ENCODE data around the gene DPM1. TPM values are rescaled to one million over a fixed set of nuclear protein-coding genes. Genes with fewer than 3 reads are reported as not detected.

The DPM1 gene
- total RNA-seq, 1 experiment from 2014 or later = 65.5 TPM

DNA sequence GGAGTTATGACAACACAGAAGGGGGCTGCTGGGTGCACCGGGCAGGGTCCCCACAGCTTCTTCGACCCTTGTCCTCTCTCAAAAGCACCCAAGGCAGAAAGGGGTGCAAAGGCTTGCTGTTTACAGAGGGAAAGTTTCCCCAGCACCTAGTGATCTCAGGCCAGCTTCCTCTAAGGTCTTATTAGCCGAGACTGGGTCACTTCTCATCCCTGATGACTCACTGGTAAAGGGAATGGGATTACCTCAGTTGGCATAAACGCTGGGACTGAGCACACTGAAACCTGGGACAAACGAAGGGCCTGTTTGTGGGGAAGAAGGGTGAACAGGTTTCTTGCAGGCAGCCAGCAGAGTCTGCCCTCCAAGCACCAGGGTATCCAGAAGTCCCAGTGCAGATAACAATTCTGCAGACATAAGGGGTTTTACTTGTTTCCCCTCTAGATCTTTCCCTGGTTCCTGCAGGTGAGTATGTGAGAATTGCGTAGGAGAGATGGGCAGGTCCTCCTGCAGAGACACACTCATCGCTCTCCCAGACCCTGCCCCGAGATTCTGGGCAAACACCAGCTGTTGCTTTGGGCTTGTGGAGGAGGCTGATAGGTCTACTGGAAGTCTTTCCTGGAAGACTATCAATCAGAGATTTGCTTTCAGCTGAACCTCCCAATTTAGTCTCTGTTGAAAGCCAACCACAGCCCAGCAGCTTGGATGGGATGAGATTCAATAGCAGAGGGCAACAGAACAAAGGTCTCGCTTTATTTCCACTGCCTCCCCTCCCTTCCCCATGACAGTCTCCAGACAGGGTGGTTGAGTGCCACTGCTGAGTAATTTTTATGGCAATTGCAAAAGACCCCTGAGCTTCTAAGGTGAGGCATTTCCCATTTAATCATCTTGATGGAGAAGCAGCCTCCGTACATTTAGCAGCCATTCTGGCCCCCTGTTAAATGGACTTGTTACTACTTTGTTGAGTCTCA is 38.9 kb upstream of the DPM1 start:
- H3K27ac ChIP-seq (ENCODE audit: low read depth, low read length) = no peak overlapping the region
- no peak overlapping the region for H3K4me2 ChIP-seq (ENCODE audit: low read length)
- BruUV-seq (replicated peaks) = no TSS peak
- H4K20me1 ChIP-seq (ENCODE audit: insufficient read depth) = no peaks in the 10 kb centered on the region
- ChIA-PET RAD21 (ENCODE audit: low non-redundant PET in 1 of 2, low total read pairs in 2 of 2, uncharacterized antibody in 2 of 2, unreplicated experiment in 2 of 2) (no interaction called here), CTCF (interaction anchor here (0.7 to 1.6 kb wide), 5 partner anchors 10 to 310 kb away, joined by 3 to 9 read pairs (median 4); no protein-coding TSS in a partner anchor), POLR2A (no interaction called here)
- intact Hi-C loops (cut with micrococcal nuclease) = no loop called here
- H3K4me3 ChIP-seq (replicated peaks in 1 of 2; ENCODE audit: low read depth in 1 of 2, low read length in 2 of 2) = no peak overlapping the region
- H3K9me3 ChIP-seq (ENCODE audit: control insufficient read depth in 1 of 2, insufficient read depth in 1 of 2, low read depth in 1 of 2, low read length in 2 of 2) = no peaks in the 10 kb centered on the region
- ATAC-seq = no peak
- no peaks in the 10 kb centered on the region for H3K36me3 ChIP-seq (ENCODE audit: control insufficient read depth in 1 of 2, insufficient read depth in 2 of 2, low read length in 2 of 2)
- DNase-seq (ENCODE audit: low read depth, low spot score) = no peak
- H3K4me1 ChIP-seq (ENCODE audit: control insufficient read depth in 1 of 2, insufficient read depth in 2 of 2, low read length in 2 of 2) = peaks cover 0 to 8% of the 10 kb centered on the region in 2 experiments; a peak in 1 of 4 replicates
- no peak overlapping the region for H3K9ac ChIP-seq (ENCODE audit: low read length)
- H3K79me2 ChIP-seq (ENCODE audit: insufficient read depth, low read length) = no peaks in the 10 kb centered on the region
- TF ChIP-seq, protein P1, sequence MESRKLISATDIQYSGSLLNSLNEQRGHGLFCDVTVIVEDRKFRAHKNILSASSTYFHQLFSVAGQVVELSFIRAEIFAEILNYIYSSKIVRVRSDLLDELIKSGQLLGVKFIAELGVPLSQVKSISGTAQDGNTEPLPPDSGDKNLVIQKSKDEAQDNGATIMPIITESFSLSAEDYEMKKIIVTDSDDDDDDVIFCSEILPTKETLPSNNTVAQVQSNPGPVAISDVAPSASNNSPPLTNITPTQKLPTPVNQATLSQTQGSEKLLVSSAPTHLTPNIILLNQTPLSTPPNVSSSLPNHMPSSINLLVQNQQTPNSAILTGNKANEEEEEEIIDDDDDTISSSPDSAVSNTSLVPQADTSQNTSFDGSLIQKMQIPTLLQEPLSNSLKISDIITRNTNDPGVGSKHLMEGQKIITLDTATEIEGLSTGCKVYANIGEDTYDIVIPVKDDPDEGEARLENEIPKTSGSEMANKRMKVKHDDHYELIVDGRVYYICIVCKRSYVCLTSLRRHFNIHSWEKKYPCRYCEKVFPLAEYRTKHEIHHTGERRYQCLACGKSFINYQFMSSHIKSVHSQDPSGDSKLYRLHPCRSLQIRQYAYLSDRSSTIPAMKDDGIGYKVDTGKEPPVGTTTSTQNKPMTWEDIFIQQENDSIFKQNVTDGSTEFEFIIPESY (IDR thresholded peaks at IDR 0.05; ENCODE audit: extremely low read depth, insufficient replicate concordance, low read length) = no peak
- TF ChIP-seq EZH2 (IDR thresholded peaks at IDR 0.05) = no peak
- TF ChIP-seq POLR2A (IDR thresholded peaks at IDR 0.05; ENCODE audit: borderline replicate concordance, extremely low read depth, insufficient read depth, insufficient read length) = no peak
- no peak for TF ChIP-seq EGR1 (IDR thresholded peaks at IDR 0.05; ENCODE audit: low read depth)
- TF ChIP-seq EZH2phosphoT487 (IDR thresholded peaks at IDR 0.05; ENCODE audit: borderline replicate concordance) = no peak
- TF ChIP-seq ZNF274 (IDR thresholded peaks at IDR 0.05; ENCODE audit: low read depth, low read length) = no peak
- TF ChIP-seq, protein P2, sequence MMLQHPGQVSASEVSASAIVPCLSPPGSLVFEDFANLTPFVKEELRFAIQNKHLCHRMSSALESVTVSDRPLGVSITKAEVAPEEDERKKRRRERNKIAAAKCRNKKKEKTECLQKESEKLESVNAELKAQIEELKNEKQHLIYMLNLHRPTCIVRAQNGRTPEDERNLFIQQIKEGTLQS (IDR thresholded peaks at IDR 0.05) = no peak
- no peak for TF ChIP-seq RAD21 (IDR thresholded peaks at IDR 0.05; ENCODE audit: low read depth)
- no peak for TF ChIP-seq ELF1 (IDR thresholded peaks at IDR 0.05; ENCODE audit: borderline replicate concordance, low read depth)
- no peak for TF ChIP-seq SP1 (IDR thresholded peaks at IDR 0.05; ENCODE audit: low read depth)
- TF ChIP-seq SRF (IDR thresholded peaks at IDR 0.05; ENCODE audit: low read depth) = no peak
- TF ChIP-seq YY1 (IDR thresholded peaks at IDR 0.05; ENCODE audit: extremely low read depth, insufficient replicate concordance, low read depth, low read length) = no peak
- no peak for TF ChIP-seq JUND (IDR thresholded peaks at IDR 0.05)
- TF ChIP-seq, protein P3, sequence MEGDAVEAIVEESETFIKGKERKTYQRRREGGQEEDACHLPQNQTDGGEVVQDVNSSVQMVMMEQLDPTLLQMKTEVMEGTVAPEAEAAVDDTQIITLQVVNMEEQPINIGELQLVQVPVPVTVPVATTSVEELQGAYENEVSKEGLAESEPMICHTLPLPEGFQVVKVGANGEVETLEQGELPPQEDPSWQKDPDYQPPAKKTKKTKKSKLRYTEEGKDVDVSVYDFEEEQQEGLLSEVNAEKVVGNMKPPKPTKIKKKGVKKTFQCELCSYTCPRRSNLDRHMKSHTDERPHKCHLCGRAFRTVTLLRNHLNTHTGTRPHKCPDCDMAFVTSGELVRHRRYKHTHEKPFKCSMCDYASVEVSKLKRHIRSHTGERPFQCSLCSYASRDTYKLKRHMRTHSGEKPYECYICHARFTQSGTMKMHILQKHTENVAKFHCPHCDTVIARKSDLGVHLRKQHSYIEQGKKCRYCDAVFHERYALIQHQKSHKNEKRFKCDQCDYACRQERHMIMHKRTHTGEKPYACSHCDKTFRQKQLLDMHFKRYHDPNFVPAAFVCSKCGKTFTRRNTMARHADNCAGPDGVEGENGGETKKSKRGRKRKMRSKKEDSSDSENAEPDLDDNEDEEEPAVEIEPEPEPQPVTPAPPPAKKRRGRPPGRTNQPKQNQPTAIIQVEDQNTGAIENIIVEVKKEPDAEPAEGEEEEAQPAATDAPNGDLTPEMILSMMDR (IDR thresholded peaks at IDR 0.05 in 2 of 3, conservative IDR thresholded peaks at IDR 0.05 in 1 of 3; ENCODE audit: borderline replicate concordance in 1 of 3, insufficient read depth in 1 of 3, low read depth in 2 of 3, low read length in 2 of 3) = no peak
- TF ChIP-seq POLR2AphosphoS5 (IDR thresholded peaks at IDR 0.05; ENCODE audit: low read depth, low read length) = no peak
- no peak for TF ChIP-seq TCF7L2 (IDR thresholded peaks at IDR 0.05; ENCODE audit: borderline replicate concordance, extremely low read depth, insufficient read depth, insufficient read length)
- no peak for TF ChIP-seq SIN3A (IDR thresholded peaks at IDR 0.05; ENCODE audit: low read depth)
- H2AFZ ChIP-seq (ENCODE audit: low read depth, low read length, poor library complexity, severe bottlenecking) = no peak overlapping the region
- H3K27me3 ChIP-seq (ENCODE audit: insufficient read depth, low read length) = peaks cover 8% of the 10 kb centered on the region; the same call in 1 of the 2 replicates
- H3K9me2 ChIP-seq (ENCODE audit: insufficient read depth) = no peaks in the 10 kb centered on the region

Data from HCT116 (cell line).